ENCODE results near the gene METTL6.
"Not testable (repeated sequence)": the region's sequence is repeated elsewhere in the genome, so short reads cannot be mapped to it uniquely, and the experiment has no call there.

The METTL6 gene, protein sequence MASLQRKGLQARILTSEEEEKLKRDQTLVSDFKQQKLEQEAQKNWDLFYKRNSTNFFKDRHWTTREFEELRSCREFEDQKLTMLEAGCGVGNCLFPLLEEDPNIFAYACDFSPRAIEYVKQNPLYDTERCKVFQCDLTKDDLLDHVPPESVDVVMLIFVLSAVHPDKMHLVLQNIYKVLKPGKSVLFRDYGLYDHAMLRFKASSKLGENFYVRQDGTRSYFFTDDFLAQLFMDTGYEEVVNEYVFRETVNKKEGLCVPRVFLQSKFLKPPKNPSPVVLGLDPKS

GRCh38 chr3:15427182-15427880 lies at the start of gene METTL6, which contains the start of gene EAF1:
METTL6 (minus strand) TSS chr3:15427544; CDS start chr3:15426511, 1,033 bp downstream.
EAF1 (plus strand) TSS chr3:15427598; CDS start chr3:15427780, 182 bp downstream.
- DNase-seq (ENCODE audit: low read depth in 2 of 2), result peak; percentile 79 to 81

DNA sequence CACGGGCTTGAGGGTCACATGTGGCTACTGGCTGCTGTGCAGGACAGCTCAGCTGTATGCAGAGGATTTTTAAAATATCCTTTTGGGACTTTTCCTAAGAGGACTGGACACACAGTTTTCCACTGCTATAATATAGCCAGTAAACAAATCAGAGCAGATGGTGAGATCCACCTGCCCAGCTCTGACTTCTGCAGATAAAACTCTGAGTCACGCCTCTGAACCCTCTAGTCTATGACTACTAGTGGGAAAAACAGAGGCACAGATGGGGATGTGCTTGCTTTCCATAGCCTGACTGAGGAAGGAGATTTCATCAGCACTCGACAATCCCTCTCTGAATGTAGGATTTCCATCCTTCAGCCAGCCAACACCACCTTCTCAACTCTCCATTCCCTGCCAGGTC lies 49.0 kb upstream of the METTL6 start:
- DNase-seq (ENCODE audit: low read depth in 2 of 2), result no peak

- DNase-seq (ENCODE audit: low read depth in 2 of 2), result no peak
Observed at GRCh38 chr3:15475161-15475560, 47.8 kb upstream of the METTL6 start.

- DNase-seq (ENCODE audit: low read depth in 2 of 2), result no peak
Observed at GRCh38 chr3:15471861-15472260, 44.5 kb upstream of the METTL6 start.

- DNase-seq (ENCODE audit: low read depth in 2 of 2), result no peak
Observed at GRCh38 chr3:15470849-15471248, 43.5 kb upstream of the METTL6 start.

DNA sequence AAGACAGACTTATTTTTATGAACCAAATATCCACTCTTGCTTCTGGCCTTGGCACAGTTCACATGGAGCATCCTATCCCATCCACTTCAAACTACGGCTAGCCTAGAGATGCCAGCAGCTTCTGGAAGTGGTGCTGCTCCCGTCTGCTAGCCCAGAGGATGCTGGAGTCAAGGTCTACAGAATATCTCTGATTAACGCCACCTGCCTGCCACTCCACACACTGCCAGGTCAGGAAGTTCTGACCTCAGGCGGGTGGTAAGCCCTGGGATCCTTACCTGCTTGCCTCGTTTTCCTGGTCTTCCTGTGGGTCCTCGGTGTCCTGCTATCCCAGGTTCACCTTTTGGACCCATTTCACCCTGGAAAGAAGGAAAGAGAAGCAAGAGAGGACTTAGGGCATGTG lies 42.9 kb upstream of the METTL6 start:
- DNase-seq (ENCODE audit: low read depth in 2 of 2), result no peak

- DNase-seq (ENCODE audit: low read depth in 2 of 2), result no peak
Observed at GRCh38 chr3:15467227-15468181, 40.2 kb upstream of the METTL6 start.

DNA sequence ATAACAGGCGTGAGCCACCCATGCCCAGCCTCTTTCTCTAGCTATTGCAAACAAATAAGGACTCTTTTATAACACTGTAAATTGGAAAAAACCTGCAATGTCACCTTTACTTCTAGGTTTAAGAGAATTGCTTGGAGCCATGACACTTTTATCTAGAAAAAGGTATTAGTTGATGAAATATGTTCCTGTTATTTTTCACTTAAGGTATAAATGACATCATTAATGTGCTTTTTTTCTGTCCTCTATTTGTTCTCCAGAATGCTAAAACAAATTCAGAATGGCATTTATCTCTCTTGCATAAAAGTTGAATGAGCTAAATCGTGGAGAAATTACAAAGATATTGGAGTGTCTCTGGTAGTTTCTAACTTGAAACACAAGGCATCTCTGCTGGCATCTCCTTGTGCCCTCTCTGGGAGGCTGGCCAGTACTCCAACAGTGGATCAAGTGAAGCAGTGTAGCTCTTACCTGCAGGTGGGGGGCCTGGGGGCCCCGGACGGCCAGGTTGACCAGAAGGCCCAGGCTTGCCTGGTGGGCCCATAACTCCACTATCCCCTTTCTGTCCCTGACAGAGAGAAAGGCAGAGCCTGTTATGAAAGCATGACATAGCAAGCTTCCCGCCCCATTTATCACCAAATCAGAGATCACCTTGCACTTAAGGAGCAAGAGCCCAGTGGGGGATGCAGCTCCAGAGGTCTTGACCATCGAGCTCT lies 38.7 kb upstream of the METTL6 start:
- no peak for DNase-seq (ENCODE audit: low read depth in 2 of 2)

- DNase-seq (ENCODE audit: low read depth in 2 of 2), result no peak
Observed at GRCh38 chr3:15462451-15462850, 35.1 kb upstream of the METTL6 start.

DNA sequence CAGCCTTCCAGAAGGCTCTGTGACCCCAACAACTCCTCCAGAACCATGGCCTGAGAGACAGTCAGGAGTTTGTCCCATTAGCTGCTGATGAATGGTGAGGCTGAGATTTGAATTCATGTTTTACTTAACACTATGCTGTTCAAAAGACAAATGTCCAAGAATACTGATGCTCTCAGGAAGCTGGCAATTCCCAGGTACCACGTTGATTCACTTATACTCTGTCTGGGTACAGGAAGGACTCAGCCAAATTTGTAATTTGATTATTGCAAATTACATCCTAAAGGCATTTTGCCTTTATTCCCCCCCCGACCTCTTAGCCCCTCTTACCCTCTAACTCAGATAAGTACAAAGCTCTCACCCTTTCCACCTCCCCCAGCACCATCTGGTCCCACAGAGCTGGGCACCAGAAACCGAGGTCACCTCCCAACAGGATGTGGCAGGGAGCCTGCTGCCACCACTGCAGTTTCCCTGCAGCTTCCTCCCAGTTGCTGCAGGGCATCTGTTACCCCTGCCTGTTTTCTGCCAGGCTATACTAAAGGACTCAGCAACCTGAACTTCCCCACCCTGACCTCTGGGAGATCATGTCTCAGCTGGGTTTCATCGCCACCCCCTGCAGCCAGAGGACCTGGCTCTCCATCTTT lies 33.7 kb upstream of the METTL6 start:
- DNase-seq (ENCODE audit: low read depth in 2 of 2), result no peak

GRCh38 chr3:15458212-15458780 lies 31.0 kb upstream of the METTL6 start:
- no peak for DNase-seq (ENCODE audit: low read depth in 2 of 2)

DNA sequence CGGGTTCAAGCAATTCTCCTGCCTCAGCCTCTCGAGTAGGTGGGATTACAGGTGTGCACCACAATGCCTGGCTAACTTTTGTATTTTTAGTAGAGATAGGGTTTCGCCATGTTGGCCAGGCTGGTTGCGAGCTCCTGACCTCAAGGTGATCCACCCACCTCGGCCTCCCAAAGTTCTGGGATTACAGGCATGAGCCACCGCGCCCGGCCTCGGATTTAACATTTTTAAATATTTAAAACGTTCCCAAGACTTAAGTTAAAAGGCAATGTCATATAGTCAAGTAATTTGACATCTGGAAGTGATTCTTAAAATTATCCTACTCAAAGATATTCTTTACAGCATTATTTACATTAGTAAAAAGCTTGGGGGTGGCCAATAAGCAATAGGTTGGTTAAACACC lies 29.6 kb upstream of the METTL6 start:
- DNase-seq (ENCODE audit: low read depth in 2 of 2), result not testable (repeated sequence)

DNA sequence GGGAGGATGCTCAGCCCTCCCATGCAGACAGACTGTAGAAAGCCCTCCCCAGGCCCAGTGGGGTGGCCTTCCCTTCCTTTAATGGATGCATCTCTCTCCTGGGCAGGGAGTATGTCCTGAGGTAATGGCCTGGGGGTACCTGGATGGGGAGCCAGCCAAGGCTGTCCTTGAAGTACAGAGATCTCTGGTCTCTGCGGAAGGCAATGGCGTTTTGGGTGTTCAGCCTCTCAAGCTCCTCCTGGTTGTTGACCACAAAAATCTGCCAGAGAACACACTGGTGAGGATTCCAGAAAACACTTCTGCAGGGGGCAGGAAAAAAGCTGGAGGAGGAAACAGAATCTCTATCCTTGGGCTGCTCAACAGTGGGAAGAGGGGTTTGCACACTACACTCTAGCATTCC lies 29.0 kb upstream of the METTL6 start:
- DNase-seq (ENCODE audit: low read depth in 2 of 2), result no peak

GRCh38 chr3:15455756-15456155 lies 28.4 kb upstream of the METTL6 start:
- no peak for DNase-seq (ENCODE audit: low read depth in 2 of 2)

- no peak for DNase-seq (ENCODE audit: low read depth in 2 of 2)
Observed at GRCh38 chr3:15454965-15455364, 27.6 kb upstream of the METTL6 start.

DNA sequence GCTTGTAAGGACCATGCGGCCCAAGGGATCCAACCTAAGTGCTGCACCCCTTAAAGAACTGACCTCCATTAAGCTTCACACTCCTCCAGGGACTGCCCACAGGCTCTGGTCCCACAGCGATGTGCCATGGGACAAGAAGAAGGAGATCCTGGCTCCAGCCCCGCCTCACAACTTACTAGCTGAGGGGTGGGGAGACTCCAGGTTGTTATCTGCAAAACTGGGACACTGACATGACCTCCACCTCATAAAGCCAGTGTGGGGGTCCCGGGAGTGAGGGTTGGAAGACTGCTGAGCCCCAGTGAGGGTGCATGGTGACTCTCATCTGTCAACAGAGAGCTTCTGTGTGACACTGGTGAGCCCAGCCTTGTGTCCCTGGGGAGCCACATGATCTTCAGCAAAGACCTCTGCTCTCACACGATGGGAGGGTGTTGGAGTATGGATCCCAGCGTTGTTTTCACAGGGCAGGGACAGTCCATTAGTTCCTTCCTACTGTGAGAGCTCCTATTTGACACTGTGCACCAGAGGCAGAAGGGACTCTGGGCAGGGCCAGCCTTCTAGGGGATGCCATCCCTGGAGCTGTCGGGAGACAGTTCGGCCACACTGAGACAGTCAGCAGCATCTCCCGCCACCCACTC lies 26.8 kb upstream of the METTL6 start:
- DNase-seq (ENCODE audit: low read depth in 2 of 2), result no peak

GRCh38 chr3:15453501-15453900 lies 26.2 kb upstream of the METTL6 start:
- no peak for DNase-seq (ENCODE audit: low read depth in 2 of 2)

DNA sequence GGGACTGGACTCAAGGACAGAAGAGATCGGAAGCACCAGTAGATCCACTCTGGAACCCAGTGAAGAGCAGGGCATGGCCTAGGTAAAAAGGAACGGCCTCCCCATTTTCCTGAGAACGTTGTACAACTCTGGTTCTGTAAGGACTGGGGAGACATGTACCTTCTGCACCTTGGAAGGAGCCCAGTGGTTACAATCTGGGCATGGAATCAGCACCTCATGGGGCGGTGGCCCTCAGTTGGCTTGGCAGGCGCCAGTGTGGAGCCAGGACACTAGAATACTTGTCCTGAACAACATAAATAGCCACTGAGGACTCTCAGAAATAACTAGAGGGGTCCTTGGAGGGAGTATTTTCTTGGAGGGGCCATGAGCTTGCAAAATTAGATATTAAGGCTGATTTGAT lies 25.6 kb upstream of the METTL6 start:
- DNase-seq (ENCODE audit: low read depth in 2 of 2), result no peak

DNA sequence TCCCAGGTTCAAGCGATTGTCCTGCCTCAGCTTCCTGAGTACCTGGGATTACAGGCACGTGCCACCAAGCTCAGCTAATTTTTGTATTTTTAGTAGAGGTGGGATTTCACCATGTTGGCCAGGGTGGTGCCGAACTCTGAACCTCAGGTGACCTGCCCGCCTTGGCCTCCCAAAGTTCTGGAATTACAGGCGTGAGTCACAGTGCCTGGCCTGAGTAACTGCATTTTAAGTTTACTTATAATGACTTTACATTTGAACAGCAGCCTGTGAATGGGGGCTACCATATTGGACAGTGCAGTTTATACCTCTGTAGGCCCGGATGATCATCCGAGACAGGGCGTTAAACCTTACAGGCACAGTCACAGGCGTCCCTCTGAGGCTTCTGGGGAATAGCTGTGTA lies 24.8 kb upstream of the METTL6 start:
- no peak for DNase-seq (ENCODE audit: low read depth in 2 of 2)

Measured in stimulated activated CD8-positive, alpha-beta memory T cell treated with anti-CD3 and anti-CD28 coated beads, Interleukin-15, amount 100 ng/mL, for 48 hours (primary cell).